ENCODE data around the gene SAMD11.

DNA sequence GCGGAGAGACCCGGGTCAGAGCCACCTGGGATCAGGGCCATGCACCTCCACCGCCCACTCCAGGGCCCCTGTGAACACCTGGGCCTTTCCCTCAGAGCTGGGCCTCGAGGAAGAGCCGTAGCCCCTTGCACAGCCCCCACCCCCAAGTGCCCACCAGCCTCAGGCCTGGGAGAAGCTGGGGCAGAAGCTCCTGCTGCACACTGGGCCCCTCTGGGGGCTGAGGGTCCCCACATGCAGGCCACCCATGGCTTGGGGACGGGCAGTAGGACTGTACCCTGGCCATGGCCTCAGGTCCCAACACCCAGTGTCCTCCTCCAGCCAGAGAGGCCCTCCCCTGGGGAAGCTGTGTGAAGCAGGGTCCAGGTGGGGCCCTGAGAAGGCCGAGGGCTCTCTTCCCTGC, 28.9 kb downstream of the SAMD11 start:
- TF ChIP-seq ZMYM4 (CRISPR knock-in tag; IDR thresholded peaks at IDR 0.05), result no peak
- no peak for TF ChIP-seq ETV6 (CRISPR knock-in tag; conservative IDR thresholded peaks at IDR 0.05)
- TF ChIP-seq TCF12 (IDR thresholded peaks at IDR 0.05), result no peak
- no peak for TF ChIP-seq TCF12 (CRISPR knock-in tag; IDR thresholded peaks at IDR 0.05)
- TF ChIP-seq, protein P1, sequence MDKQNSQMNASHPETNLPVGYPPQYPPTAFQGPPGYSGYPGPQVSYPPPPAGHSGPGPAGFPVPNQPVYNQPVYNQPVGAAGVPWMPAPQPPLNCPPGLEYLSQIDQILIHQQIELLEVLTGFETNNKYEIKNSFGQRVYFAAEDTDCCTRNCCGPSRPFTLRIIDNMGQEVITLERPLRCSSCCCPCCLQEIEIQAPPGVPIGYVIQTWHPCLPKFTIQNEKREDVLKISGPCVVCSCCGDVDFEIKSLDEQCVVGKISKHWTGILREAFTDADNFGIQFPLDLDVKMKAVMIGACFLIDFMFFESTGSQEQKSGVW (CRISPR knock-in tag; IDR thresholded peaks at IDR 0.05; ENCODE audit: borderline replicate concordance), result no peak
- TF ChIP-seq ZNF841 (CRISPR knock-in tag; IDR thresholded peaks at IDR 0.05; ENCODE audit: borderline replicate concordance), result no peak
- TF ChIP-seq, protein P2, sequence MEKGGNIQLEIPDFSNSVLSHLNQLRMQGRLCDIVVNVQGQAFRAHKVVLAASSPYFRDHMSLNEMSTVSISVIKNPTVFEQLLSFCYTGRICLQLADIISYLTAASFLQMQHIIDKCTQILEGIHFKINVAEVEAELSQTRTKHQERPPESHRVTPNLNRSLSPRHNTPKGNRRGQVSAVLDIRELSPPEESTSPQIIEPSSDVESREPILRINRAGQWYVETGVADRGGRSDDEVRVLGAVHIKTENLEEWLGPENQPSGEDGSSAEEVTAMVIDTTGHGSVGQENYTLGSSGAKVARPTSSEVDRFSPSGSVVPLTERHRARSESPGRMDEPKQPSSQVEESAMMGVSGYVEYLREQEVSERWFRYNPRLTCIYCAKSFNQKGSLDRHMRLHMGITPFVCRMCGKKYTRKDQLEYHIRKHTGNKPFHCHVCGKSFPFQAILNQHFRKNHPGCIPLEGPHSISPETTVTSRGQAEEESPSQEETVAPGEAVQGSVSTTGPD (CRISPR knock-in tag; IDR thresholded peaks at IDR 0.05), result no peak
- TF ChIP-seq EP300 (IDR thresholded peaks at IDR 0.05; ENCODE audit: low read depth in 2 of 2, low read length in 2 of 2), result no peak
- no peak for TF ChIP-seq EP300 (CRISPR knock-in tag; IDR thresholded peaks at IDR 0.05; ENCODE audit: borderline replicate concordance)
- TF ChIP-seq, protein P3, sequence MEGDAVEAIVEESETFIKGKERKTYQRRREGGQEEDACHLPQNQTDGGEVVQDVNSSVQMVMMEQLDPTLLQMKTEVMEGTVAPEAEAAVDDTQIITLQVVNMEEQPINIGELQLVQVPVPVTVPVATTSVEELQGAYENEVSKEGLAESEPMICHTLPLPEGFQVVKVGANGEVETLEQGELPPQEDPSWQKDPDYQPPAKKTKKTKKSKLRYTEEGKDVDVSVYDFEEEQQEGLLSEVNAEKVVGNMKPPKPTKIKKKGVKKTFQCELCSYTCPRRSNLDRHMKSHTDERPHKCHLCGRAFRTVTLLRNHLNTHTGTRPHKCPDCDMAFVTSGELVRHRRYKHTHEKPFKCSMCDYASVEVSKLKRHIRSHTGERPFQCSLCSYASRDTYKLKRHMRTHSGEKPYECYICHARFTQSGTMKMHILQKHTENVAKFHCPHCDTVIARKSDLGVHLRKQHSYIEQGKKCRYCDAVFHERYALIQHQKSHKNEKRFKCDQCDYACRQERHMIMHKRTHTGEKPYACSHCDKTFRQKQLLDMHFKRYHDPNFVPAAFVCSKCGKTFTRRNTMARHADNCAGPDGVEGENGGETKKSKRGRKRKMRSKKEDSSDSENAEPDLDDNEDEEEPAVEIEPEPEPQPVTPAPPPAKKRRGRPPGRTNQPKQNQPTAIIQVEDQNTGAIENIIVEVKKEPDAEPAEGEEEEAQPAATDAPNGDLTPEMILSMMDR (CRISPR knock-in tag; IDR thresholded peaks at IDR 0.05), result no peak
- TF ChIP-seq HOXA7 (CRISPR knock-in tag; IDR thresholded peaks at IDR 0.05), result no peak
- TF ChIP-seq FOSL2 (CRISPR knock-in tag; IDR thresholded peaks at IDR 0.05), result no peak
- TF ChIP-seq THYN1 (CRISPR knock-in tag; IDR thresholded peaks at IDR 0.05; ENCODE audit: borderline replicate concordance, low read depth), result no peak
- TF ChIP-seq CREB1 (IDR thresholded peaks at IDR 0.05), result no peak
- no peak for TF ChIP-seq CREB1 (CRISPR knock-in tag; IDR thresholded peaks at IDR 0.05)

Data from HepG2 (cell line).